GM12878 (cell line): ENCODE data around the gene MYO3B. TPM values are rescaled to one million over a fixed set of nuclear protein-coding genes. Genes with fewer than 3 reads are reported as not detected.

Experiments
- ATAC-seq: fragments of 200-7000 bp; cut with Tn5 transposase; 3 replicates; pipeline ENCODE4 v1.9.1; 2020; ENCODE audit warnings: mild to moderate bottlenecking, moderate library complexity
- BruUV-seq: library from RNA; stranded (reverse); fragments of 400-500 nt; replicated peaks from 2 replicates; lab custom pipeline; 2021; lab: Mats Ljungman, UMichigan
- CTCF ChIA-PET: fragments of 300-600 bp; sonication (Branson Sonifier 250); formaldehyde crosslinking; extraction: SDS; loops from one replicate; lab custom pipeline; 2021; ENCODE audit warnings: inconsistent platforms; lab: Yijun Ruan, JAX
- POLR2A ChIA-PET: fragments of 350-600 bp; formaldehyde crosslinking; extraction: SDS; loops from one replicate; lab custom pipeline; 2021; ENCODE audit warnings: inconsistent platforms; lab: Charles Lee
- RAD21 ChIA-PET: fragments of 300-600 bp; sonication (Branson Sonifier 250); formaldehyde crosslinking; loops from one replicate; lab custom pipeline; 2023; ENCODE audit warnings: antibody characterized with exemption; ENCODE audit not compliant: unreplicated experiment; lab: Charles Lee
- SMC1A ChIA-PET: fragments of 300-600 bp; sonication (Branson Sonifier 250); formaldehyde crosslinking; loops from one replicate; lab custom pipeline; 2023; ENCODE audit not compliant: unreplicated experiment, uncharacterized antibody; lab: Charles Lee
- DNase-seq: peaks from one replicate; pipeline ENCODE4 v3.0.0-alpha.2; 2011; ENCODE audit warnings: low read depth, low spot score
- FAIRE-seq: peaks from 3 replicates; lab custom pipeline; 2011; peaks lifted over from hg19 to GRCh38; lab: Jason Lieb, UNC
- H2AFZ ChIP-seq: 2 replicates; pipeline ENCODE4 v1.6.0; 2011; ENCODE audit warnings: low read depth, low read length, control low read depth; ENCODE audit not compliant: control insufficient read depth
- H3K27ac ChIP-seq: 2 replicates; pipeline ENCODE4 v1.5.1; 2011; ENCODE audit warnings: control low read depth; ENCODE audit not compliant: control insufficient read depth, insufficient read depth
- H3K27me3 ChIP-seq, 2 experiments: replicated peaks in 1 of 2; 2 replicates each; pipeline versions ENCODE4 v1.6.0 to v1.6.1; 2011; ENCODE audit warnings: low read length in 1 of 2; ENCODE audit not compliant: control insufficient read depth in 2 of 2, insufficient read depth in 2 of 2
- H3K36me3 ChIP-seq, 2 experiments: 2 replicates each; pipeline ENCODE4 v1.5.1; 2011; ENCODE audit warnings: low read length in 1 of 2; ENCODE audit not compliant: control insufficient read depth in 2 of 2, insufficient read depth in 2 of 2
- H3K4me1 ChIP-seq: 2 replicates; pipeline ENCODE4 v1.6.1; 2011; ENCODE audit warnings: mild to moderate bottlenecking, low read length, moderate library complexity, mixed read lengths; ENCODE audit not compliant: control insufficient read depth, insufficient read depth
- H3K4me2 ChIP-seq: 2 replicates; pipeline ENCODE4 v1.6.0; 2011; ENCODE audit warnings: control low read depth; ENCODE audit not compliant: control insufficient read depth, insufficient read depth
- H3K4me3 ChIP-seq: fragments of 200-600 bp; sonication (generic); 2 replicates; pipeline ENCODE4 v1.5.1; 2016
- H3K79me2 ChIP-seq: 2 replicates; pipeline ENCODE4 v1.6.0; 2011; ENCODE audit warnings: low read length; ENCODE audit not compliant: control insufficient read depth, insufficient read depth
- H3K9ac ChIP-seq: 2 replicates; pipeline ENCODE4 v1.8.0; 2011; ENCODE audit warnings: low read length, control low read depth, mixed read lengths; ENCODE audit not compliant: control insufficient read depth, insufficient read depth
- H3K9me3 ChIP-seq: replicated peaks from 3 replicates; pipeline ENCODE4 v1.5.1; 2011; ENCODE audit warnings: mild to moderate bottlenecking, low read length; ENCODE audit not compliant: control insufficient read depth, insufficient read depth
- H4K20me1 ChIP-seq: 2 replicates; pipeline ENCODE4 v1.6.0; 2011; ENCODE audit not compliant: control insufficient read depth, insufficient read depth
- BHLHE40 ChIP-seq, 2 experiments: fragments of 450-650 bp in 1 of 2; IDR thresholded peaks; 2 replicates each; pipeline ENCODE4 v1.6.1; 2011 to 2017; ENCODE audit warnings: low read depth in 2 of 2, borderline replicate concordance in 1 of 2, improper control_type of control experiment in 1 of 2, low read length in 1 of 2, mild to moderate bottlenecking in 1 of 2
- CBFB ChIP-seq: IDR thresholded peaks from 2 replicates; pipeline ENCODE4 v1.6.1; 2016; ENCODE audit warnings: antibody characterized with exemption, low read depth
- EZH2 ChIP-seq: IDR thresholded peaks from 2 replicates; pipeline ENCODE4 v1.6.1; 2012; ENCODE audit warnings: low read depth, mild to moderate bottlenecking, control low read depth, inconsistent platforms, low read length, borderline replicate concordance; ENCODE audit not compliant: control insufficient read depth
- NFIC ChIP-seq: IDR thresholded peaks from 2 replicates; pipeline ENCODE4 v1.6.1; 2012; ENCODE audit warnings: low read depth, mild to moderate bottlenecking, inconsistent platforms, low read length, moderate library complexity
- RFX5 ChIP-seq: IDR thresholded peaks from 2 replicates; pipeline ENCODE4 v1.6.1; 2011; ENCODE audit warnings: low read depth, low read length, improper control_type of control experiment
- SIX5 ChIP-seq: IDR thresholded peaks from 2 replicates; pipeline ENCODE4 v1.6.1; 2011; ENCODE audit warnings: mild to moderate bottlenecking, low read depth, low read length, moderate library complexity; ENCODE audit not compliant: severe bottlenecking
- WRNIP1 ChIP-seq: IDR thresholded peaks from 2 replicates; pipeline ENCODE4 v1.6.1; 2011; ENCODE audit warnings: low read depth, low read length, improper control_type of control experiment, borderline replicate concordance
- WGBS: methylation state at CpG from one replicate; pipeline ENCODE4 v1.1.6; 2016; ENCODE audit warnings: low lambda C conversion rate; ENCODE audit not compliant: insufficient replicate concordance, insufficient coverage; ENCODE audit errors: missing lambda C conversion rate; 5-methylcytosine and 5-hydroxymethylcytosine counted together
- in situ Hi-C: fragments of 300-500 bp; cut with MboI; formaldehyde crosslinking; loops from 9 replicates; pipeline ENCODE4 v1.14.3; 2018; ENCODE audit warnings: mixed read lengths
- intact Hi-C: fragments of 100-400 bp; cut with micrococcal nuclease; formaldehyde crosslinking; loops from one replicate; pipeline ENCODE4 v1.14.2; 2022; ENCODE audit not compliant: unreplicated experiment
- polyA plus RNA-seq, 11 experiments: library from polyadenylated mRNA; depleted of rRNA in 4 of 11; unstranded in 6 of 11; stranded (reverse) in 5 of 11; fragments of >200 nt; fragmentation: Nextera tagmentation in 4 of 11; fragmentation: Illumina TruSeq in 1 of 11; extraction: Ambion mirVana in 4 of 11; extraction: Trizol in 1 of 11; gene quantifications; 1 replicate in 1 of 11; 2 replicates in 10 of 11; pipeline versions ENCODE4 v1.2.1 to v1.2.3, GENCODE V29; 2011 to 2016; ENCODE audit warnings: inconsistent platforms in 2 of 11, missing spikeins in 2 of 11, low read depth in 1 of 11
- total RNA-seq, 4 experiments: library from RNA; depleted of rRNA in 3 of 4; stranded (reverse); fragments of >200 nt in 3 of 4; fragmentation: Illumina TruSeq in 1 of 4; extraction: Trizol in 1 of 4; gene quantifications; 2 replicates each; pipeline versions ENCODE4 v1.2.1 to v1.2.3, GENCODE V29; 2013 to 2021
- TF ChIP-seq, protein P1 (sequence below): fragments of 450-650 bp; IDR thresholded peaks from 2 replicates; pipeline ENCODE4 v1.6.1; 2014; ENCODE audit warnings: mild to moderate bottlenecking

Gene MYO3B
- total and polyA plus RNA-seq, 10 of the 15 experiments (the other 5 are each of a cell fraction or from before 2014, with no cell fraction given), result 1.1 to 7.1 (median 2.1) TPM

DNA sequence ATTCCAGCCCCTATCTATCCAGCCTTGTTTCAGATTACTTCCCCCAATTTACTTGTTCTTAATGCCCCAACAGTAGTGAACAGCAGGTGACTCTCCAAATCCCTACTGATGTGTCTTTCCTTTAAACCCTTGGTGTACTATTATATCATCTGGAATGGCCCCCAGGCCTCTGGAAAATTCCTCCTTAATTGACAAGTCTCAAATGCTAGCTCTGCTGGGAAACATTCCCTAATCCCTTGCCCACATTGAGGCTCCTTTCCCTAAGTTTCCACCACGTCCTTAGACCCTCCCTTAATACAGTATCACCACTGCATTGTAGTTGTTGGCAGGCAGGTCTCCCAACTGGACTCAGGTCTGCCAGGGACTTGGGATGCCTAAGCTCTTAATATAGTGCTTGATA lies 41.0 kb downstream of the MYO3B start:
- Histone ChIP-seq H3K36me3 (no peaks in the 10 kb centered on the region), H3K4me2 (no peak overlapping the region), H3K27me3 (no peaks in the 10 kb centered on the region), H4K20me1 (no peaks in the 10 kb centered on the region), H3K4me1 (peaks cover 15% of the 10 kb centered on the region), H3K4me3 (no peak overlapping the region), H2AFZ (no peak overlapping the region), H3K27ac (no peak overlapping the region), H3K79me2 (no peaks in the 10 kb centered on the region), H3K9me3 (no peaks in the 10 kb centered on the region), H3K9ac (no peak overlapping the region)
- ATAC-seq (no peak), FAIRE-seq (no peak), DNase-seq (no peak)
- WGBS, result 5% methylated on average over 1 of the region's 1 CpG
- in situ Hi-C loops (no loop called here), intact Hi-C loops (loop anchor here (10.0 kb wide), 1 partner anchor 124 kb away; no protein-coding TSS in a partner anchor)
- POLR2A ChIA-PET, result interaction anchor here (0.6 to 2.1 kb wide), 3 partner anchors 12 to 57 kb away, joined by 3 to 8 read pairs (median 5); no protein-coding TSS in a partner anchor
- RAD21 ChIA-PET, result interaction anchor here (1.8 kb wide), 1 partner anchor 9 kb away, joined by 8 read pairs; no protein-coding TSS in a partner anchor
- TF ChIP-seq BHLHE40 (IDR thresholded peaks at IDR 0.05; ENCODE audit: borderline replicate concordance in 1 of 2, low read depth in 2 of 2, low read length in 1 of 2) (no peak), EZH2 (no peak), WRNIP1 (no peak), CBFB (no peak), SIX5 (no peak), RFX5 (no peak), NFIC (no peak)
- TF ChIP-seq, protein P1, sequence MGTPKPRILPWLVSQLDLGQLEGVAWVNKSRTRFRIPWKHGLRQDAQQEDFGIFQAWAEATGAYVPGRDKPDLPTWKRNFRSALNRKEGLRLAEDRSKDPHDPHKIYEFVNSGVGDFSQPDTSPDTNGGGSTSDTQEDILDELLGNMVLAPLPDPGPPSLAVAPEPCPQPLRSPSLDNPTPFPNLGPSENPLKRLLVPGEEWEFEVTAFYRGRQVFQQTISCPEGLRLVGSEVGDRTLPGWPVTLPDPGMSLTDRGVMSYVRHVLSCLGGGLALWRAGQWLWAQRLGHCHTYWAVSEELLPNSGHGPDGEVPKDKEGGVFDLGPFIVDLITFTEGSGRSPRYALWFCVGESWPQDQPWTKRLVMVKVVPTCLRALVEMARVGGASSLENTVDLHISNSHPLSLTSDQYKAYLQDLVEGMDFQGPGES, result no peak
- SMC1A ChIA-PET, result interaction anchor here (1.0 to 3.1 kb wide), 7 partner anchors 10 to 56 kb away, joined by 3 to 23 read pairs (median 4); no protein-coding TSS in a partner anchor
- no TSS peak for BruUV-seq
- CTCF ChIA-PET, result interaction anchor here (0.9 to 1.2 kb wide), 2 partner anchors 9 to 12 kb away, joined by 3 read pairs; no protein-coding TSS in a partner anchor
